Measurements from ENCODE around the gene SLC35G1. TPM values are rescaled to one million over a fixed set of nuclear protein-coding genes. Genes with fewer than 3 reads are reported as not detected.

The SLC35G1 gene
- total RNA-seq, 1 experiment from 2014 or later: 9.4 TPM

DNA sequence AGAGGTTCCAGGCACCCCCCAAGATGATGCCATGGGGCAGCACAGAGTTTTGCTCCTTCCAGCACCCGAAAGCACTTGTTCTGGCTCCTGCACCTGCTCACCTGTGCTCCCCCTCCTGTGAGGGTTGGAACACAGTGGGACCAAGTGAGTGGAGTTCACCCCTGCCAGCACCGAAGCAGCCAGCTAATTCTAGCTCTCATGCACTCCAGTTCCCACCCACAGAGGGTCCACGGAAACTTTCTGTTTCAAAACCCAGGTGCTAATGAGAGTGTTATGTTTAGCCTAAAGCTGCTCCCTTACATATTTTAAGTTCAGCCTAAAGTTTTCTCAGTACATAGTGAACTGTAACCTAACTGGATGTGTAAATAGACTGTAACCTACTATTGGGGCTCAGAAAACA lies 42.6 kb upstream of the SLC35G1 start:
- Histone ChIP-seq H3K27me3 (ENCODE audit: insufficient read depth, low read length) (no peaks in the 10 kb centered on the region), H3K4me3 (replicated peaks in 1 of 2; ENCODE audit: low read depth in 1 of 2, low read length in 2 of 2) (no peak overlapping the region), H3K9me3 (ENCODE audit: control insufficient read depth in 1 of 2, insufficient read depth in 1 of 2, low read depth in 1 of 2, low read length in 2 of 2) (no peaks in the 10 kb centered on the region), H3K4me2 (ENCODE audit: low read length) (no peak overlapping the region), H4K20me1 (ENCODE audit: insufficient read depth) (no peaks in the 10 kb centered on the region), H3K79me2 (ENCODE audit: insufficient read depth, low read length) (no peaks in the 10 kb centered on the region), H3K36me3 (ENCODE audit: control insufficient read depth in 1 of 2, insufficient read depth in 2 of 2, low read length in 2 of 2) (no peaks in the 10 kb centered on the region), H3K9me2 (ENCODE audit: insufficient read depth) (no peaks in the 10 kb centered on the region), H3K9ac (ENCODE audit: low read length) (no peak overlapping the region), H3K27ac (ENCODE audit: low read depth, low read length) (no peak overlapping the region), H2AFZ (ENCODE audit: low read depth, low read length, poor library complexity, severe bottlenecking) (no peak overlapping the region), H3K4me1 (ENCODE audit: control insufficient read depth in 1 of 2, insufficient read depth in 2 of 2, low read length in 2 of 2) (no peaks in the 10 kb centered on the region)
- ChIA-PET RAD21 (ENCODE audit: low non-redundant PET in 1 of 2, low total read pairs in 2 of 2, uncharacterized antibody in 2 of 2, unreplicated experiment in 2 of 2) (no interaction called here), POLR2A (no interaction called here), CTCF (no interaction called here)
- DNase-seq (ENCODE audit: low read depth, low spot score) (no peak), ATAC-seq (no peak)
- TF ChIP-seq JUND (IDR thresholded peaks at IDR 0.05): no peak
- TF ChIP-seq FOSL1 (IDR thresholded peaks at IDR 0.05; ENCODE audit: low read depth): no peak
- TF ChIP-seq, protein P1, sequence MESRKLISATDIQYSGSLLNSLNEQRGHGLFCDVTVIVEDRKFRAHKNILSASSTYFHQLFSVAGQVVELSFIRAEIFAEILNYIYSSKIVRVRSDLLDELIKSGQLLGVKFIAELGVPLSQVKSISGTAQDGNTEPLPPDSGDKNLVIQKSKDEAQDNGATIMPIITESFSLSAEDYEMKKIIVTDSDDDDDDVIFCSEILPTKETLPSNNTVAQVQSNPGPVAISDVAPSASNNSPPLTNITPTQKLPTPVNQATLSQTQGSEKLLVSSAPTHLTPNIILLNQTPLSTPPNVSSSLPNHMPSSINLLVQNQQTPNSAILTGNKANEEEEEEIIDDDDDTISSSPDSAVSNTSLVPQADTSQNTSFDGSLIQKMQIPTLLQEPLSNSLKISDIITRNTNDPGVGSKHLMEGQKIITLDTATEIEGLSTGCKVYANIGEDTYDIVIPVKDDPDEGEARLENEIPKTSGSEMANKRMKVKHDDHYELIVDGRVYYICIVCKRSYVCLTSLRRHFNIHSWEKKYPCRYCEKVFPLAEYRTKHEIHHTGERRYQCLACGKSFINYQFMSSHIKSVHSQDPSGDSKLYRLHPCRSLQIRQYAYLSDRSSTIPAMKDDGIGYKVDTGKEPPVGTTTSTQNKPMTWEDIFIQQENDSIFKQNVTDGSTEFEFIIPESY (IDR thresholded peaks at IDR 0.05; ENCODE audit: extremely low read depth, insufficient replicate concordance, low read length): no peak
- TF ChIP-seq EZH2 (IDR thresholded peaks at IDR 0.05): no peak
- TF ChIP-seq, protein P2, sequence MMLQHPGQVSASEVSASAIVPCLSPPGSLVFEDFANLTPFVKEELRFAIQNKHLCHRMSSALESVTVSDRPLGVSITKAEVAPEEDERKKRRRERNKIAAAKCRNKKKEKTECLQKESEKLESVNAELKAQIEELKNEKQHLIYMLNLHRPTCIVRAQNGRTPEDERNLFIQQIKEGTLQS (IDR thresholded peaks at IDR 0.05): no peak
- TF ChIP-seq, protein P3, sequence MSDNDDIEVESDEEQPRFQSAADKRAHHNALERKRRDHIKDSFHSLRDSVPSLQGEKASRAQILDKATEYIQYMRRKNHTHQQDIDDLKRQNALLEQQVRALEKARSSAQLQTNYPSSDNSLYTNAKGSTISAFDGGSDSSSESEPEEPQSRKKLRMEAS (IDR thresholded peaks at IDR 0.05): no peak
- TF ChIP-seq YY1 (IDR thresholded peaks at IDR 0.05; ENCODE audit: extremely low read depth, insufficient replicate concordance, low read depth, low read length): no peak
- no peak for TF ChIP-seq CEBPB (IDR thresholded peaks at IDR 0.05; ENCODE audit: low read depth)
- no peak for TF ChIP-seq POLR2AphosphoS5 (IDR thresholded peaks at IDR 0.05; ENCODE audit: low read depth, low read length)
- no peak for TF ChIP-seq RAD21 (IDR thresholded peaks at IDR 0.05; ENCODE audit: low read depth)
- TF ChIP-seq SIN3A (IDR thresholded peaks at IDR 0.05; ENCODE audit: low read depth): no peak
- intact Hi-C loops (cut with micrococcal nuclease): no loop called here
- no TSS peak for BruUV-seq (replicated peaks)
